Duodenal mucosa (tissue), 2 donors: ENCODE results near the gene PIK3R2.
"Not testable (repeated sequence)": the region's sequence is repeated elsewhere in the genome, so short reads cannot be mapped to it uniquely, and the experiment has no call there.

Experiments
- H3K27ac ChIP-seq: one replicate; pipeline ENCODE4 v1.7.0; 2013; ENCODE audit warnings: low read depth, low read length
- H3K27me3 ChIP-seq, 2 donors: one replicate each; pipeline ENCODE4 v1.7.0; 2013; ENCODE audit warnings: low read length in 2 of 2, control low read depth in 1 of 2; ENCODE audit not compliant: insufficient read depth in 2 of 2, control insufficient read depth in 1 of 2
- H3K36me3 ChIP-seq, 2 donors: one replicate each; pipeline ENCODE4 v1.7.0; 2013; ENCODE audit warnings: low read length in 2 of 2, control low read depth in 1 of 2; ENCODE audit not compliant: insufficient read depth in 2 of 2, control insufficient read depth in 1 of 2
- H3K4me1 ChIP-seq, 2 donors: one replicate each; pipeline ENCODE4 v1.7.0; 2013; ENCODE audit warnings: low read length in 2 of 2, control low read depth in 1 of 2; ENCODE audit not compliant: insufficient read depth in 2 of 2, control insufficient read depth in 1 of 2
- H3K4me3 ChIP-seq, 2 donors: one replicate each; pipeline ENCODE4 v1.7.0; 2013; ENCODE audit warnings: low read length in 2 of 2, low read depth in 1 of 2
- H3K9ac ChIP-seq, 2 donors: one replicate each; pipeline ENCODE4 v1.7.0; 2013; ENCODE audit warnings: low read length in 2 of 2, low read depth in 1 of 2
- H3K9me3 ChIP-seq, 2 donors: one replicate each; pipeline ENCODE4 v1.7.0; 2013; ENCODE audit warnings: low read length in 2 of 2, control low read depth in 1 of 2; ENCODE audit not compliant: control insufficient read depth in 1 of 2

Gene PIK3R2

DNA sequence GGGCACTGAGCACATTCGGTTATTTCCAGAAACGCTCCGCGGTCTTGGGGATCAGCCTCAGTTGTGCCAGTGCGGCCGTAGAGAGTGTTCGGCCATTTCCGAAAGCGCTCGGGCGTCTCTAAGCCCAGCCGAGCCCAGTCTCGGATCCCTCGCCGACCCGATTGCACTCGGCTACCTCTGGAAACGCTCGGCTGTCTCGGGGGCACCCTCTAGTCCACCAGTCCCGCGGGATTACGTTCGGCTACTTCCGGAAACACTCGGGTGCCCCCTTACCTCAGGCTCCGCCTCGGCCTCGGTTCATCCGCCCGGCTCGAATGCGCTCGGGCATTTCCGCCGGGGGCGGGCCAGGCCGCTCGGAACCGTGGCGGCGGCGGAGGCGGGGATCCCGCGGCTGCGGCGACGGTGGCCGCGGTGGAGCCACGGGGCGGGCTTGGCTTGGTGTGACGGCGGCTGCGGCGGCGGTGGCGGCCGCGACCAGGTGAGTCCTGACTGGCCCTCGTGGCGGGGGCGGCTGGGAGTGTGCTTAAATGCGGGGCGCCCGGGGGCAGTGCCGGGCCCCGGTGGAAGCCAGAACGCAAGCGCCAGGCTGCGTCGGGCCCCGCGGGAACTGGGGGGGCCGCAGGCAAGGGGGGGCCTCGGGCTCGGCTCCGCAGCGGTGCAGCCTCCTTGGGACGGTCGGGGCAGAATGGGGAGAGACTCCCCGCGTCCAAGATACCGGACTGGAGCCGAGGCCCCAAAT is at the start of gene PIK3R2:
Gene PIK3R2 (plus strand): TSS at position 347 of the 739 bp plus-strand sequence. CDS start 2,717 bp downstream, outside the sequence.
- H3K4me1 ChIP-seq = peaks cover 36 to 41% of the 10 kb centered on the region in 2 donors
- H3K36me3 ChIP-seq = peaks cover 0 to 15% of the 10 kb centered on the region in 2 donors
- H3K9ac ChIP-seq = peak within 1 kb of the TSS; percentile 88 to 93
- no peaks in the 10 kb centered on the region for H3K27me3 ChIP-seq
- no peaks in the 10 kb centered on the region for H3K9me3 ChIP-seq
- peak within 1 kb of the TSS; percentile 83 to 90 for H3K4me3 ChIP-seq
- H3K27ac ChIP-seq = peak within 1 kb of the TSS; percentile 93

DNA sequence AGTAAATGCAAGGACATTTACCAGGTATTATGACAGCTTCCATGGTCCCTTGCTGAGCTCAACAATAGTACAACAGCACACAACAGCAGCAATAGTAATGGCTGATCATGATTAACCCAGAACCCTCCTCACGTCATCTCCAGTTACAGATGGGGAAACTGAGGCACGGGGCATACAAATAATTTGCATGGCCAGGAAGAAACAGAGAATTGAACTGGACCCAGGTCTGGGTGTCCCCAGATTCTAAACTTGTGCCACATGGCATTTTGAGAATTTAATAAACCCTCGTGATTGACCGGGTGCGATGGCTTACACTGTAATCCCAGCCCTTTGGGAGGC is 48.2 kb upstream of the PIK3R2 start:
- Histone ChIP-seq H3K4me1 (peaks cover 20 to 21% of the 10 kb centered on the region in 2 donors), H3K27me3 (peaks cover 0 to under 1% of the 10 kb centered on the region in 2 donors), H3K36me3 (no peaks in the 10 kb centered on the region), H3K4me3 (peak overlapping the region; percentile 70 to 72), H3K9me3 (no peaks in the 10 kb centered on the region), H3K9ac (peak overlapping the region; percentile 57 to 73), H3K27ac (no peak overlapping the region)

DNA sequence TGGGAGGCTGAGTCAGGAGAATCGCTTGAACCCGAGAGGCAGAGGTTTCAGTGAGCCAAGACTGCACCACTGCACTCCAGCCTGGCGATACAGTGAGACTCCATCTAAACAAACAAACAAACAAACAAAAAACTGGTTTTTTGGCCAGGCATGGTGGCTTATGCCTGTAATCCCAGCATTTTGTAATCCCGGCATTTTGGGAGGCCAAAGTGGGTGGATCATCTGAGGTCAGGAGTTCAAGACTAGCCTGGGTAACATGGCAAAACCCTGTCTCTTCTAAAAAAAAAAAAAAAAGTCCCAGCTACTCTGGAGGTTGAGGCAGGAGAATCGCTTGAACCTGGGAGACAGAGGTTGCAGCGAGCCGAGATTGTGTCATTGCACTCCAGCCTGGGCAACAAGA is 47.7 kb upstream of the PIK3R2 start:
- H3K4me3 ChIP-seq, H3K27ac ChIP-seq, H3K9ac ChIP-seq, H3K9me3 ChIP-seq, H3K36me3 ChIP-seq, H3K27me3 ChIP-seq: not testable (repeated sequence)
- H3K4me1 ChIP-seq = peaks cover 20 to 22% of the 10 kb centered on the region in 2 donors

DNA sequence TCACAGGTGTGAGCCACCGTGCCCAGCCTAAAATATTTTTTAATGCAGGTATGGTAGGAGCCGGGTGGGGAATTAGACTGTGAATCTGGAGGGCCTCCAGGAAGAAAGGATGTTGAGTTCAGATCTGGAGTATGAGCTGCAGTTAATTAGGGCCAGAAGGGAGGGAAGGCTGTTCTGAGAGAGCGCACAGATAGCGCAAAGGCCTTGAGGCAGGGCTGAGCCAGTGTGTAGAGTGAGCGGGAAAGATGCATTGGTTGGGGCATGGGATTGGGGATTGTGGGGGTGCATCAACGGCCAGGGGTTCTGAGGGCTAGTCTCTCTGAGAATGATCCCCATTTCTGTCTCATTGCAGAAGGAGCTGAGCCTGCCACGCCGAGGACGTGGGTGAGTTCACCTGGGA is 45.7 kb upstream of the PIK3R2 start:
- Histone ChIP-seq H3K27me3 (no peaks in the 10 kb centered on the region), H3K36me3 (peaks cover 0 to 5% of the 10 kb centered on the region in 2 donors), H3K9me3 (no peaks in the 10 kb centered on the region), H3K4me3 (no peak overlapping the region), H3K4me1 (peaks cover 30 to 32% of the 10 kb centered on the region in 2 donors), H3K27ac (no peak overlapping the region), H3K9ac (no peak overlapping the region)

DNA sequence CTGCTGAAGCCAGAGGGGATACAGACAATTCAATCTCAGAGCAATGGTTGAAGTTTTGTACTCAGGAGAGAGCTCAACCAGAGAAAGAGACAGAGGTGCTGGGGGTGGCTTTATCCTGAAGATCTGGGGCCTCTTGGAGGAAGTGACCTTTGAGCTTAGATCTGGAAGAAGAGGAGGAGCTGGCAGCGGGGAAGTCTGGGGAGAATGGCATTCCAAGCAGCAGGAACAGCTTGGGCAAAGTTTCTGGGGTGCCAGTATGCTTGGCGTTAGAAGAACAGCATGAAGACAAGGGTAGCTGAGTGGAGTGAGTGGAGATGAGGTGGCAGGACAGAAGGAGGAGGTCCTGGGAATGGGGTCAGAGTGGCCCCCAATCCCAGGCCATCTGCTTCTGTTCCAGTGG is 44.1 kb upstream of the PIK3R2 start:
- H3K36me3 ChIP-seq = peaks cover 0 to 5% of the 10 kb centered on the region in 2 donors
- peak overlapping the region; percentile 86 to 88 for H3K4me3 ChIP-seq
- H3K27me3 ChIP-seq = no peaks in the 10 kb centered on the region
- H3K4me1 ChIP-seq = peaks cover 30 to 37% of the 10 kb centered on the region in 2 donors
- H3K27ac ChIP-seq = peak overlapping the region; percentile 95
- H3K9ac ChIP-seq = peak overlapping the region; percentile 82 to 94
- no peaks in the 10 kb centered on the region for H3K9me3 ChIP-seq

DNA sequence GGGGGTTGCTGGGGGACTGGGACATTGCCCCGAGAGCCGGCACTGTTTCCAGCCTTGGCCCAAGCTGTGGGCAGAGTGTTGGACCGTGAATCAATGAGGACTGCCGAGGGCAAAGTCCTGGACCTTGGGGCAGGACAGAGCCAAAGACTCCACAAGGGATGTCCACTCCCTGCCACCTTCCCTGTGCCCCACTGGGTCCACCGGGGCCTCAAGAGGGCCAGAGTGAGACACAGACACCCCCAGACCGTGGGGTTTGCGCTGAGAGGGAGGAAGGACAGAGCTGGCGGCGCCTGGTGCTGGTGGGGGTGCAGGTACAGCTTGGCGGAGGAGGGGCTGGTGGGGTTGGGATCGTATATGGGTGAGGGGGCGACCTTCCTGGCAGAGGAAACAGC is 43.6 kb upstream of the PIK3R2 start:
- H3K9ac ChIP-seq = peak overlapping the region; percentile 82 to 94
- H3K9me3 ChIP-seq = no peaks in the 10 kb centered on the region
- H3K27ac ChIP-seq = peak overlapping the region; percentile 95
- peak overlapping the region; percentile 86 to 88 for H3K4me3 ChIP-seq
- H3K36me3 ChIP-seq = peaks cover 0 to 7% of the 10 kb centered on the region in 2 donors
- no peaks in the 10 kb centered on the region for H3K27me3 ChIP-seq
- peaks cover 30 to 37% of the 10 kb centered on the region in 2 donors for H3K4me1 ChIP-seq

DNA sequence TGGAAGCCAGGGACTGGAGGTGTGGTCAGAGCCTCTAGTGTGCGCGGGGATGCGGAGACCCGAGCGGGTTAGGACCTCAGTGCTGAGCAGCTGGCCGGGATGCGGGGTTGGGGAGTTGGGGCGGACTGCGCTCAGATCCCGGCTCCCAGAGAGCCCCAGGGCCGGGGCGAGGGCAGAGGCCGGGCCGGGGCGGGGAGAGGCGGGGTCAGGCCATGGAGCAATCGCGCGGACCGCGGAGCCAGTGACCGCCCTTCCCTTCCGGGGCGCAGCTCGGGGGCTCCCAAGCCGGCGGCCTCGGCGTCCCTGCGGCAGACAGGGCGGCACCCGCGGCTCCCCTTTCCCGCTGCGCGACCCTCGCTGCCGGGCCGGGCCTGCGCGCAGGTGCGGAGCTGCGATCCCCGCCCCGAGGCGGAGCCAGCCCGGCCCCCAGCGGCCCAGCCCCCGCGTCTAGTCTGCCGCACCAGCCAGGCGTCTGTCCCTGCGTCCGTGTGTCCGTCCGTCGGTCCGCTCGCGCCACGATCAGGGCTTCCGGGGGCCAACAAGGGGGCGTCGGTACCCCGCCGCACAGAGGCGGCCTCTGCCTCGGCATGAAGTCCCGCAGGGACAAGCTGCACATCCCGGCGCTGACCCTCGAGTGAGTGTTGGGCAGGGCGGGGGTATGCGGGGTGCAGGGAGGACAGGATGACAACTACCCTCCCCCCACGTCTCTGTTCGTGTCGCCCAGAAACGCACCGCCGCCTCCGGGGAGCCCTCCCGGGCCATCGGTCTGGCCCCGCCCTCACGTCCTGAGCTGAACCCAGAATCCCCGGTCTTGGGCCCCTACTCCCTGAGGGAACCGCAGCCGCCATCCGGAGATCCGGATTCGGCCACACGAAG is 43.0 kb upstream of the PIK3R2 start:
- peak overlapping the region; percentile 95 for H3K27ac ChIP-seq
- H3K36me3 ChIP-seq = peaks cover 0 to 13% of the 10 kb centered on the region in 2 donors
- H3K4me3 ChIP-seq = peak overlapping the region; percentile 86 to 88
- H3K9ac ChIP-seq = peak overlapping the region; percentile 82 to 94
- peaks cover 30 to 31% of the 10 kb centered on the region in 2 donors for H3K4me1 ChIP-seq
- H3K27me3 ChIP-seq = no peaks in the 10 kb centered on the region
- H3K9me3 ChIP-seq = no peaks in the 10 kb centered on the region

DNA sequence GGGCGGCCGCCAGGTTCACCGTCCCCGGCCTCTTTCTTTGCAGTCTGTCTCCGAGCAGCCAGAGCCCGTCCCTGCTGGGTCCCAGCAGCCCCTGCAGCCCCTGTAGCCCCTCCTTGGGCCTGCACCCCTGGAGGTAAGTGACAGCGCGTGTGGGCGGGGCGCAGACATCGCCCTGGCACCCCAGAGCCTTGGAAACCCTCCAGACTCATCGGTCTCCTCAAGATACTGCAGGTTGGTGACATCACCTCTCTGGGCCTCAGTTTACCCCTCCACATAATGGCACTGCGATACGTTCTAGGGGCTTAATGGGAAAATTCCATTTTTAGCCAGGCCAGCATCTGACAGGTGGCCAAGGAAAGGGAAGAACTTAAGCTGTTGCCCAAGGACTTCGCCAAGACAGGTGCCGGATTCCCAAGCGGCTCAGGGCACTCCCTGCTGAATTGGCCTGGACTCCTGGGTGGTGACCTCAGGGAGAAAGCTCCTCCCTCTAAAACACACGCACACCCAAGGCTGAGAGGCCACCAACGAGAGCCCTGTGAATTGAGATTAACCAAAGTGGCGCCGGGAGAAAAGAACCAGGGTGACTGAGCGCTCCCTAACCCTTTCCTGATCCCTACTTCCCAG is 42.2 kb upstream of the PIK3R2 start:
- Histone ChIP-seq H3K4me3 (peak overlapping the region; percentile 86 to 88), H3K9me3 (no peaks in the 10 kb centered on the region), H3K27me3 (no peaks in the 10 kb centered on the region), H3K9ac (peak overlapping the region; percentile 82 to 94), H3K27ac (peak overlapping the region; percentile 47), H3K36me3 (peaks cover 0 to 21% of the 10 kb centered on the region in 2 donors), H3K4me1 (peaks cover 30 to 31% of the 10 kb centered on the region in 2 donors)

DNA sequence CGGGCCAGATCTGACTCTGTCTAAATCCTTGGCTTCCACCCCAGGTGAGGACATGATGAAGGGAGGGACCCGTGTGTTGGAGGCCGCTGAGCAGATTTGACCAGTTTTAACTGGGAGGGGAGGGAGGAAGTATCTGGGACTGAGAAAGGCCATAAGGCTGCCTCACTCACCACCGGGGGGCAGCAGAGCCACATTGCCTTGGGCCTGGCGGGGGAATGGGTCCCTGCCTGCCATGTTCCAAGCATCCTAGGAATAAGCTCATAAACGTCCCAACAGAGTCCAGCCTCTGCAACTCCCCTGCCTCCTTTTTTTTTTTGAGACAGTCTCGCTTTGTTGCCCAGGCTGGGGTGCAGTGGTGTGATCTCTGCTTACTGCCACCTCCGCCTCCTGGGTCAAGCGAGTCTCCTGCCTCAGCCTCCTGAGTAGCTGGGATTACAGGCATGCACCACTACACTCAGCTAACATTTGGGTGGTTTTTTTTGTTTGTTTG is 39.9 kb upstream of the PIK3R2 start:
- H3K4me1 ChIP-seq = peaks cover 27 to 38% of the 10 kb centered on the region in 2 donors
- peaks cover 0 to 21% of the 10 kb centered on the region in 2 donors for H3K36me3 ChIP-seq
- H3K27me3 ChIP-seq = no peaks in the 10 kb centered on the region
- no peaks in the 10 kb centered on the region for H3K9me3 ChIP-seq
- no peak overlapping the region for H3K4me3 ChIP-seq
- no peak overlapping the region for H3K9ac ChIP-seq
- no peak overlapping the region for H3K27ac ChIP-seq
